GM19023 (cell line): ENCODE measurements around the gene ZNHIT3.
"Not testable (repeated sequence)": the region's sequence is repeated elsewhere in the genome, so short reads cannot be mapped to it uniquely, and the experiment has no call there.

Source experiments
- ATAC-seq: cut with Tn5 transposase; IDR thresholded peaks from one replicate; pipeline ENCODE4 v1.9.1; 2021; ENCODE audit warnings: mild to moderate bottlenecking, moderate library complexity; ENCODE audit not compliant: unreplicated experiment

ZNHIT3 gene

DNA sequence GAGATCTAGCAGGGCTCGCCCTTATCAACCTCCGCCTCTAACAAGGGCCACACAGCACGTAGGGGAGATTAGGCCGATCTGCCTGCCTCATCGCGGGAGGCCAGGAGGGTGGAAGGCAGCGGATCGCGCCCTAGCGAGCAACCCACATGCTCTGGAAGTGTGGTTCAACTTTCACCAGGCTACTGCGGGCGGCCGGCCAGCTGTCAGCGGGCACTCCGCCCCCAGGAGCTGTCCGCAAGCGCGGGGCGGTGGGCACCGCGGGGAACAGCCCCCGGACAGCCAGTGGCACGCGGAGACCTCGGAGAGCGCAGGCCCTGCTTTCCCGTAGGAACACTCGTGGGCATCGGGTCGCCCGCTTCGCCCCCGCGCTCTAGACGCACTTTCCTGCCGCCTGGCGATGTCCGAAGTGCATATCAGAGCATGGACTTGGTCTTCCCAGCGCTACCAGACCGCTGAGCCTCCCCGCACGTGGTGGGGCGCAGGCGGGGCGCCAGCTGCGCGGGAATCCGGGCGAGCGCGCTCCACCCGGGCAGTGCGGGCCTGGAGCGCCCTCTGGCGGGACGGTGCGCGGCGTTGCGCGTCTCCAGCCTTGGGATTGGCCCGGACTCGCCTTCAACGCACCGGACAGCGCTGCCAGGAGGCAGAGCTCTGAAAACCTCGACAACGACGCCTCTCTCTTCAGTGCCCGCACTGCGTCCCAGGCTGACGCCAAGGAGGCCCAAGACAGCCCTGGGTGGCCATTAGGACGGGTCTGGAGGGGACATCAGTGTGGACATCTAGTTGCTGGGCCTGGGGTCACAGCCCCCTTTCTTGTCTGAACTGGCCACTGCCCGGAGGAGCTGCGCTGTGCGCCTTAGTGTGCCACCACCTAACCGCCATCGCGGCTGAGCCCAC is 3.6 kb upstream of the ZNHIT3 start:
- no peak for ATAC-seq

DNA sequence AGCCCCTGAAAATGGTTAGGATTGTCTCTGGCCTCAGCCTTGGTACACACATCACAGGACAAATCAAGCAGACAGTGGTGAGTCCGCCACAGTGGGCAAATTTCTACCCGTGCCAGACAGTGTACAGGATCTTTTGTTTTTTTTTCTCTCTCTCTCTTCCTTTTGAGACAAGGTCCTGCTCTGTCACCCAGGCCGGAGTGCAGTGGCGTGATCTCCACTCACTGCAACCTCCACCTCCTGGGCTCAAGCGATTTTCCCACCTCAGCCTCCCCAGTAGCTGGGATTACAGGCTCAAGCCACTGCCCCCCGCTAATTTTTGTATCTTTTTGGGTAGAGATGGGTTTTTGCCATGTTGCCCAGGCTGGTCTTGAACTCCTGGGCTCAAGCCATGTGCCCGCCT is 2.5 kb upstream of the ZNHIT3 start:
- ATAC-seq, result not testable (repeated sequence)

GRCh38 chr17:36485027-36485426 is 1.5 kb upstream of the ZNHIT3 start:
- ATAC-seq, result no peak

DNA sequence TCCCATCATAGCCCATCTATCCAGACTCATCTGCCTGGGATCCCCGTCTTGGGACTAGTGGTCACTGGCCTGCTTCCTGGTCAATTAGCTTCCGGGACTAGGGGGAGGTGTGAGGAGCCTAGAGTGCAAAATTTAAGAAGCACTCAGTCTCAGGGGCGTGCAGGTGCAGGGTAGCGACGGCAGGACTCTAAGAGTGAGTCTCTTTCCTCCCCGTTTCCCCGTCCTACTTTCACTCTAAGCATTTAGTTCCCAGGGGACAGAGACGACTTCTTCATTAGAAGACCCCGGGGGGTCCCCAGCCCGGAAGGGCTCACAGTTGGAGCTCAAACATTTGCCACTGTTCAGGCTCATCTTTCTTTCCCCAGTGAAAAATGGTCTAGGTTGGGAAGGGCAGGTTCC is 677 bp upstream of the ZNHIT3 start:
- ATAC-seq, result no peak

GRCh38 chr17:36493956-36494355 is 7.5 kb downstream of the ZNHIT3 start:
- no peak for ATAC-seq

GRCh38 chr17:36494674-36495073 is 8.2 kb downstream of the ZNHIT3 start:
- no peak for ATAC-seq

DNA sequence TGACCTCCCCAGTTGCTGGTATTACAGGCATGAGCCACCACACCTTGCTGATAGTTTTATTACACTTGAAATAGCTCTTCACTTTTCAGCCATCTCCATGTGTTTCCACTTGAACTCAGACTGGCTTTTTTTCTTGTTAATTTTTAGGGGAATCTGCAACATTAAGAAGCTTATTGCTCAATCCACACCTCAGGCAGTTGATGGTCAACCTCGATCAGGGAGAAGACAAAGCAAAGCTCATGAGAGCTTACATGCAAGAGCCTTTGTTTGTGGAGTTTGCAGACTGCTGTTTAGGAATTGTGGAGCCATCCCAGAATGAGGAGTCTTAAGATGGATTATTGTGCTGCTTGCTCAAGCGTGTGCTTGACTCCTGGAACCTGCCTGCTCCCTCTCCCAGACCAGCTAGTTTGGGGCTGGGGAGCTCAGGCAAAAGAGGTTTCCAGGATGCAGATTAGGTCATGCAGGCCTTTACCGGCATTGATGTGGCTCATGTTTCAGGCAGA is 8.6 kb downstream of the ZNHIT3 start:
- no peak for ATAC-seq

GRCh38 chr17:36496018-36496789 is 9.7 kb downstream of the ZNHIT3 start:
- ATAC-seq, result no peak

- no peak for ATAC-seq
Measured at GRCh38 chr17:36498155-36498554, 11.7 kb downstream of the ZNHIT3 start.

- ATAC-seq, result no peak
Measured at GRCh38 chr17:36498560-36499300, 12.2 kb downstream of the ZNHIT3 start.

GRCh38 chr17:36500745-36501225 is 14.3 kb downstream of the ZNHIT3 start:
- ATAC-seq, result no peak

- ATAC-seq, result no peak
Measured at GRCh38 chr17:36501351-36501750, 14.9 kb downstream of the ZNHIT3 start.

DNA sequence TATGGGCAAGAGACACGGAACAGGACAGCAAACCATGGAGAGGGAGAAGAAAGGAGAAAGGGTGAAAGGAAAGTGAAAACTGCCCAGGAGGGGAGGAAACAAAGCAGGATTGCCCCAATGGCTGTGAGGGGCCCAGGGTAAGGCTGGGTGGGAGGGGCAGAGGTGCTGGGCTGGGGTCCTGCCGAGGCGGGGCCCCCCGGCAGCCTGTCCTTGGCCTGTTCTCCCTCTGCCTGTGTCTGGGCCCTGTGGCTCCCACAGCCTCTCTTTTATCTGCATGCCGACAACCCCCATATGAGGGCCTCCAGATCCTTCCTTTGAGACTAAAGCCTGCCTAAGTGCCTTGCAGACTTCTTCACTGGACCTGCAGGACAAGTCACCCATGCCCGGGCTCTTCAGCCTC is 15.5 kb downstream of the ZNHIT3 start:
- no peak for ATAC-seq

DNA sequence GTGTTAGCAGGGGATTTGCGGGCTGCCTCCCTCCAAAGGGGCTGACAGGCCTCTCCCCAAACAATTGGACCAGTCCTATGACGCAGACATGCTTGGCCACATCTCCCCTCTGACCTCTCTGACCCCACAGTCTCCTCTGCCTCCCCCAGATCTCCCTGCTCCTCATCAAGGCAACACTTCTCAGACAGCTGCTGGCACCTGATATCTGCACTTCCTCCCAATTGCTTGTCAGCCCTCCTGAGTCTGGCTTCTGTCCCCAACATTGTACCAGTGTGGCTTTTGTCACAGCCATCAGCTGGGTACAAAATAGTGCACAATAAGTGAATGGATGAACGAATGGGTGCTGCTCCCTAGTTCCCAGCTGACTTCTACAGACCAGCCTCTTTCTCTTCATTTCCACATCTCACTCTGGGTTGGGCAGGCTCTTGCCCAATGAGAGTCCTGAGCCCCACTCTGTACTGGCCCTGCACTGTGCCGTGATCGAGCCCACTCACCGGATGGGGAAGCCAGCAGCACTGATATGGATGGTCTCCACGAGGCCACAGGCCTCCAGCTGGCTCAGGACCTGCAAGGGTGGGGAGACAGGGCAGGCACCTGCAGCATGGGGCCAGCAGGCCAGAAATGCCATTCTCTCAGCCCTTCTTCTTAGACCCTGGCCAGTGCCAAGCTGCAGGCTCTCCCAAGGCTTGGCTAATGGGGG is 17.1 kb downstream of the ZNHIT3 start:
- no peak for ATAC-seq

GRCh38 chr17:36504156-36504545 is 17.7 kb downstream of the ZNHIT3 start:
- ATAC-seq, result no peak

DNA sequence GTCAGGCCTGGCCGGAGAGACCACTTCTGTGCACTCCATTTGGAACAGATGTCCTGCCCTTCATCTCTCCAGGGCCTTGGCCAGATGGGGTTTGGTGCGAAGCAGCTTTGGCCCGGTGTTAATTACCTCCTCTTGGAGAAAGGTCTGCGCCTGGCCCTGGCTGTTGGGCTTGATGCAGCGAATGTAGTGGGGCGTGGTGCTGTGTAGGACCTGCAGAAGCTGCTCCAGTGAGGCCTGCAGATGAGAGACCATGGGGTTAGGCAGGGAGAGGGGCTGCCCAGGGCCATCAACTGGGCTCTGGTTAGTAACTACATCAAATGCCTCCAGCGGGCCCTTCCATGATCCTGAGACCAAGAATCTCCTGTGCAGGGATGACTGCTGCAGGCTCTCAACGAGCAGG is 18.7 kb downstream of the ZNHIT3 start:
- no peak for ATAC-seq

GRCh38 chr17:36506249-36506826 is 19.9 kb downstream of the ZNHIT3 start:
- ATAC-seq, result no peak

- no peak for ATAC-seq
Measured at GRCh38 chr17:36506831-36507230, 20.4 kb downstream of the ZNHIT3 start.

DNA sequence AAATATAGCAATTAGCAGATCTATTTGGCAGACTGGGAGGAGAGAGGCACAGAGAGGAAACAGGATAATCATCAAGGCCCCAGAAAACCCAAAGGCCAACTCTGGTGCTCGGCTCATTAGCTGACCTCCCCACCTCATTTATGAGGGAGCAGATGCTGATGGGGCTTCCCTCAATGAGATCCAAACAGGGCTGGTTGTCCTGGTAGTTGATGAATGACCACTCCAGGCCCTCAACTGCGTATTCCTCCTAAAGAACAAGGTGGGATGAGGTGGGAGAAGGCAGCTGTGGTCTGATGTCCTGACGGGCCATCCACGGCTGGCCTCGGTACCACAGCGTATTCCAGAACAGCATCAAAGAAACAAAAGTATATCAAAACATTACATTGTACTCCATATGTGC is 20.8 kb downstream of the ZNHIT3 start:
- ATAC-seq, result no peak

- ATAC-seq, result not testable (repeated sequence)
Measured at GRCh38 chr17:36508439-36508838, 22.0 kb downstream of the ZNHIT3 start.
